GM12878 (cell line): ENCODE results near the gene ABCG1. TPM values are rescaled to one million over a fixed set of nuclear protein-coding genes. Genes with fewer than 3 reads are reported as not detected.

ENCODE experiments used
- ATAC-seq: fragments of 200-7000 bp; cut with Tn5 transposase; 3 replicates; pipeline ENCODE4 v1.9.1; 2020; ENCODE audit warnings: mild to moderate bottlenecking, moderate library complexity
- BruUV-seq: library from RNA; stranded (reverse); fragments of 400-500 nt; replicated peaks from 2 replicates; lab custom pipeline; 2021; lab: Mats Ljungman, UMichigan
- CTCF ChIA-PET: fragments of 300-600 bp; sonication (Branson Sonifier 250); formaldehyde crosslinking; extraction: SDS; loops from one replicate; lab custom pipeline; 2021; ENCODE audit warnings: inconsistent platforms; lab: Yijun Ruan, JAX
- POLR2A ChIA-PET: fragments of 350-600 bp; formaldehyde crosslinking; extraction: SDS; loops from one replicate; lab custom pipeline; 2021; ENCODE audit warnings: inconsistent platforms; lab: Charles Lee
- RAD21 ChIA-PET: fragments of 300-600 bp; sonication (Branson Sonifier 250); formaldehyde crosslinking; loops from one replicate; lab custom pipeline; 2023; ENCODE audit warnings: antibody characterized with exemption; ENCODE audit not compliant: unreplicated experiment; lab: Charles Lee
- SMC1A ChIA-PET: fragments of 300-600 bp; sonication (Branson Sonifier 250); formaldehyde crosslinking; loops from one replicate; lab custom pipeline; 2023; ENCODE audit not compliant: unreplicated experiment, uncharacterized antibody; lab: Charles Lee
- DNase-seq: peaks from one replicate; pipeline ENCODE4 v3.0.0-alpha.2; 2011; ENCODE audit warnings: low read depth, low spot score
- FAIRE-seq: peaks from 3 replicates; lab custom pipeline; 2011; peaks lifted over from hg19 to GRCh38; lab: Jason Lieb, UNC
- H2AFZ ChIP-seq: 2 replicates; pipeline ENCODE4 v1.6.0; 2011; ENCODE audit warnings: low read depth, low read length, control low read depth; ENCODE audit not compliant: control insufficient read depth
- H3K27ac ChIP-seq: 2 replicates; pipeline ENCODE4 v1.5.1; 2011; ENCODE audit warnings: control low read depth; ENCODE audit not compliant: control insufficient read depth, insufficient read depth
- H3K27me3 ChIP-seq, 2 experiments: replicated peaks in 1 of 2; 2 replicates each; pipeline versions ENCODE4 v1.6.0 to v1.6.1; 2011; ENCODE audit warnings: low read length in 1 of 2; ENCODE audit not compliant: control insufficient read depth in 2 of 2, insufficient read depth in 2 of 2
- H3K36me3 ChIP-seq, 2 experiments: 2 replicates each; pipeline ENCODE4 v1.5.1; 2011; ENCODE audit warnings: low read length in 1 of 2; ENCODE audit not compliant: control insufficient read depth in 2 of 2, insufficient read depth in 2 of 2
- H3K4me1 ChIP-seq: 2 replicates; pipeline ENCODE4 v1.6.1; 2011; ENCODE audit warnings: mild to moderate bottlenecking, low read length, moderate library complexity, mixed read lengths; ENCODE audit not compliant: control insufficient read depth, insufficient read depth
- H3K4me2 ChIP-seq: 2 replicates; pipeline ENCODE4 v1.6.0; 2011; ENCODE audit warnings: control low read depth; ENCODE audit not compliant: control insufficient read depth, insufficient read depth
- H3K4me3 ChIP-seq: fragments of 200-600 bp; sonication (generic); 2 replicates; pipeline ENCODE4 v1.5.1; 2016
- H3K79me2 ChIP-seq: 2 replicates; pipeline ENCODE4 v1.6.0; 2011; ENCODE audit warnings: low read length; ENCODE audit not compliant: control insufficient read depth, insufficient read depth
- H3K9ac ChIP-seq: 2 replicates; pipeline ENCODE4 v1.8.0; 2011; ENCODE audit warnings: low read length, control low read depth, mixed read lengths; ENCODE audit not compliant: control insufficient read depth, insufficient read depth
- H3K9me3 ChIP-seq: replicated peaks from 3 replicates; pipeline ENCODE4 v1.5.1; 2011; ENCODE audit warnings: mild to moderate bottlenecking, low read length; ENCODE audit not compliant: control insufficient read depth, insufficient read depth
- H4K20me1 ChIP-seq: 2 replicates; pipeline ENCODE4 v1.6.0; 2011; ENCODE audit not compliant: control insufficient read depth, insufficient read depth
- MEF2A ChIP-seq: IDR thresholded peaks from 2 replicates; pipeline ENCODE4 v1.6.1; 2011; ENCODE audit warnings: low read depth, mild to moderate bottlenecking, low read length, moderate library complexity; ENCODE audit not compliant: insufficient read depth
- MTA3 ChIP-seq: IDR thresholded peaks from 2 replicates; pipeline ENCODE4 v1.6.1; 2012; ENCODE audit warnings: low read length, inconsistent platforms, borderline replicate concordance
- RB1 ChIP-seq: fragments of 450-650 bp; formaldehyde crosslinking; IDR thresholded peaks from 2 replicates; pipeline ENCODE4 v1.6.1; 2017; ENCODE audit warnings: mild to moderate bottlenecking, borderline replicate concordance
- SPI1 ChIP-seq: IDR thresholded peaks from 2 replicates; pipeline ENCODE4 v1.6.1; 2011; ENCODE audit warnings: low read depth, mild to moderate bottlenecking, low read length, moderate library complexity, borderline replicate concordance; ENCODE audit not compliant: insufficient read depth
- SRF ChIP-seq, 2 experiments: IDR thresholded peaks; 2 replicates each; pipeline ENCODE4 v1.6.1; 2011; ENCODE audit warnings: low read depth in 2 of 2, low read length in 2 of 2, mild to moderate bottlenecking in 1 of 2, moderate library complexity in 1 of 2
- WGBS: methylation state at CpG from one replicate; pipeline ENCODE4 v1.1.6; 2016; ENCODE audit warnings: low lambda C conversion rate; ENCODE audit not compliant: insufficient replicate concordance, insufficient coverage; ENCODE audit errors: missing lambda C conversion rate; 5-methylcytosine and 5-hydroxymethylcytosine counted together
- in situ Hi-C: fragments of 300-500 bp; cut with MboI; formaldehyde crosslinking; loops from 9 replicates; pipeline ENCODE4 v1.14.3; 2018; ENCODE audit warnings: mixed read lengths
- intact Hi-C: fragments of 100-400 bp; cut with micrococcal nuclease; formaldehyde crosslinking; loops from one replicate; pipeline ENCODE4 v1.14.2; 2022; ENCODE audit not compliant: unreplicated experiment
- polyA plus RNA-seq, 11 experiments: library from polyadenylated mRNA; depleted of rRNA in 4 of 11; unstranded in 6 of 11; stranded (reverse) in 5 of 11; fragments of >200 nt; fragmentation: Nextera tagmentation in 4 of 11; fragmentation: Illumina TruSeq in 1 of 11; extraction: Ambion mirVana in 4 of 11; extraction: Trizol in 1 of 11; gene quantifications; 1 replicate in 1 of 11; 2 replicates in 10 of 11; pipeline versions ENCODE4 v1.2.1 to v1.2.3, GENCODE V29; 2011 to 2016; ENCODE audit warnings: inconsistent platforms in 2 of 11, missing spikeins in 2 of 11, low read depth in 1 of 11
- total RNA-seq, 4 experiments: library from RNA; depleted of rRNA in 3 of 4; stranded (reverse); fragments of >200 nt in 3 of 4; fragmentation: Illumina TruSeq in 1 of 4; extraction: Trizol in 1 of 4; gene quantifications; 2 replicates each; pipeline versions ENCODE4 v1.2.1 to v1.2.3, GENCODE V29; 2013 to 2021

Gene ABCG1
- total and polyA plus RNA-seq, 10 of the 15 experiments (the other 5 are each of a cell fraction or from before 2014, with no cell fraction given), result 0.59 to 19.3 (median 5.7) TPM

GRCh38 chr21:42171091-42172053 is 47.6 kb upstream of the ABCG1 start:
- in situ Hi-C loops (loop anchor here (5.0 kb wide), 1 partner anchor 81 kb away; no protein-coding TSS in a partner anchor), intact Hi-C loops (no loop called here)
- Histone ChIP-seq H3K4me2 (no peak overlapping the region), H3K9me3 (no peaks in the 10 kb centered on the region; the same call in 2 of the 3 replicates), H3K79me2 (no peaks in the 10 kb centered on the region), H3K9ac (no peak overlapping the region), H4K20me1 (no peaks in the 10 kb centered on the region), H3K27me3 (0 out of 4 replicates have a peak, but pooled peaks cover 0 to 2% of the 10 kb centered on the region in 2 experiments), H3K36me3 (no peaks in the 10 kb centered on the region), H3K4me1 (no peaks in the 10 kb centered on the region), H3K27ac (no peak overlapping the region), H3K4me3 (no peak overlapping the region), H2AFZ (no peak overlapping the region)
- BruUV-seq, result no TSS peak
- WGBS, result 86% methylated on average over 14 of the region's 14 CpGs
- DNase-seq, result no peak
- RAD21 ChIA-PET, result interaction anchor here (0.6 to 1.5 kb wide), 5 partner anchors 47 to 365 kb away, joined by 3 to 7 read pairs (median 3); partner anchors contain the start of gene ABCG1
- CTCF ChIA-PET, result interaction anchor here (0.8 to 3.6 kb wide), 2 partner anchors 67 to 88 kb away, joined by 3 to 22 read pairs; no protein-coding TSS in a partner anchor
- SMC1A ChIA-PET, result interaction anchor here (0.7 to 2.6 kb wide), 9 partner anchors 17 to 115 kb away, joined by 3 to 10 read pairs (median 4); no protein-coding TSS in a partner anchor
- POLR2A ChIA-PET, result interaction anchor here (0.9 to 1.1 kb wide), 2 partner anchors 17 to 49 kb away, joined by 3 read pairs; no protein-coding TSS in a partner anchor
- TF ChIP-seq RB1, result no peak
- TF ChIP-seq SPI1, result peak; percentile 73; the same call in 1 of the 2 replicates
- no peak for TF ChIP-seq SRF (IDR thresholded peaks at IDR 0.05; ENCODE audit: low read depth in 2 of 2, low read length in 2 of 2)
- TF ChIP-seq MTA3, result no peak
- no peak for TF ChIP-seq MEF2A
- 0 out of 3 replicates have a peak, but pooled peaks have one; percentile 31 for ATAC-seq
- no peak for FAIRE-seq
